H1 (cell line): ENCODE results near the gene SMARCD1. TPM values are rescaled to one million over a fixed set of nuclear protein-coding genes. Genes with fewer than 3 reads are reported as not detected.

Experiments
- CHD7 ChIP-seq: fragments of 300-600 bp; sonication (generic); IDR thresholded peaks from 2 replicates; pipeline ENCODE4 v1.7.1; 2012; ENCODE audit warnings: low read length, moderate library complexity, mild to moderate bottlenecking, inconsistent platforms; ENCODE audit not compliant: insufficient replicate concordance
- polyA plus RNA-seq, 7 experiments: library from polyadenylated mRNA; depleted of rRNA in 3 of 7; stranded (reverse) in 5 of 7; unstranded in 2 of 7; fragments of >200 nt in 5 of 7; fragments of 200-250 nt in 2 of 7; gene quantifications; 1 replicate in 5 of 7; 2 replicates in 1 of 7; 4 replicates in 1 of 7; pipeline versions ENCODE4 v1.2.1 to v1.2.3, GENCODE V29; 2011 to 2013; ENCODE audit warnings: missing spikeins in 2 of 7, mixed read lengths in 2 of 7
- total RNA-seq: library from RNA; stranded (reverse); fragmentation: NEBNext Ultra II Directional; extraction: Animal tissue kit (Norgen Biotek cat#: 25700); gene quantifications from 2 replicates; pipeline ENCODE4 v1.2.1, GENCODE V29; 2021

The SMARCD1 gene
- total and polyA plus RNA-seq, 2 of the 8 experiments (the other 6 are each of a cell fraction or from before 2014, with no cell fraction given) = 128 to 130 TPM

- no peak for TF ChIP-seq CHD7
These were observed 23.0 kb upstream of the SMARCD1 start (continued) for GRCh38 chr12:50061946-50062686.
